HepG2 (cell line): ENCODE results near the gene VPS9D1. TPM values are rescaled to one million over a fixed set of nuclear protein-coding genes. Genes with fewer than 3 reads are reported as not detected.
A peak's percentile ranks its signal among the peaks of the same experiment; 100 is the strongest.

Experiments
- ARNTL ChIP-seq: sonication (generic); formaldehyde crosslinking; IDR thresholded peaks from 2 replicates; pipeline ENCODE4 v1.4.0; 2020; ENCODE audit warnings: mild to moderate bottlenecking, missing genetic modification reagents
- ATF6 ChIP-seq: sonication (generic); formaldehyde crosslinking; conservative IDR thresholded peaks from 2 replicates; pipeline ENCODE4 v1.4.0; 2020; ENCODE audit warnings: missing genetic modification reagents
- ATF7 ChIP-seq, 2 experiments: fragments of 450-650 bp in 1 of 2; sonication (generic) in 1 of 2; formaldehyde crosslinking in 1 of 2; IDR thresholded peaks; 2 replicates each; pipeline versions ENCODE4 v1.4.0 to v1.6.1; 2016 to 2020; ENCODE audit warnings: antibody characterized with exemption in 1 of 2, mild to moderate bottlenecking in 1 of 2, missing genetic modification reagents in 1 of 2
- ISL2 ChIP-seq: sonication (generic); formaldehyde crosslinking; IDR thresholded peaks from 2 replicates; pipeline ENCODE4 v1.5.0; 2020; ENCODE audit warnings: missing genetic modification reagents
- LRRFIP1 ChIP-seq: sonication (generic); formaldehyde crosslinking; conservative IDR thresholded peaks from 2 replicates; pipeline ENCODE4 v1.4.0; 2020; ENCODE audit warnings: missing genetic modification reagents
- NR2F6 ChIP-seq, 2 experiments: IDR thresholded peaks; 2 replicates each; pipeline ENCODE4 v1.6.1; 2016; ENCODE audit warnings: antibody characterized with exemption in 1 of 2, mild to moderate bottlenecking in 1 of 2
- RBFOX2 ChIP-seq: fragments of 200-400 bp; formaldehyde crosslinking; IDR thresholded peaks from 2 replicates; pipeline ENCODE4 v1.6.1; 2017; ENCODE audit warnings: low read depth, mild to moderate bottlenecking, low read length
- TRIM22 ChIP-seq: fragments of 450-650 bp; IDR thresholded peaks from 2 replicates; pipeline ENCODE4 v1.6.1; 2017
- TSC22D2 ChIP-seq: sonication (generic); formaldehyde crosslinking; IDR thresholded peaks from 2 replicates; pipeline ENCODE4 v1.5.1; 2020; ENCODE audit warnings: missing genetic modification reagents, mild to moderate bottlenecking, borderline replicate concordance
- ZBTB42 ChIP-seq: sonication (generic); formaldehyde crosslinking; IDR thresholded peaks from 2 replicates; pipeline ENCODE4 v1.5.0; 2020; ENCODE audit warnings: mild to moderate bottlenecking, missing genetic modification reagents
- ZNF207 ChIP-seq: fragments of 450-650 bp; IDR thresholded peaks from 2 replicates; pipeline ENCODE4 v1.6.1; 2016; ENCODE audit warnings: antibody characterized with exemption, borderline replicate concordance
- ZNF574 ChIP-seq: sonication (generic); formaldehyde crosslinking; IDR thresholded peaks from 2 replicates; pipeline ENCODE4 v1.4.0; 2020; ENCODE audit warnings: missing genetic modification reagents
- ZNF580 ChIP-seq: IDR thresholded peaks from 2 replicates; pipeline ENCODE4 v1.6.1; 2016; ENCODE audit warnings: low read depth, borderline replicate concordance
- ZNF691 ChIP-seq: sonication (generic); formaldehyde crosslinking; IDR thresholded peaks from 2 replicates; pipeline ENCODE4 v1.4.0; 2020; ENCODE audit warnings: missing genetic modification reagents, low read depth, mild to moderate bottlenecking, borderline replicate concordance
- ZNF709 ChIP-seq: sonication (generic); formaldehyde crosslinking; IDR thresholded peaks from 2 replicates; pipeline ENCODE4 v1.5.0; 2020; ENCODE audit warnings: mild to moderate bottlenecking, missing genetic modification reagents
- ZNF891 ChIP-seq: sonication (generic); formaldehyde crosslinking; IDR thresholded peaks from 2 replicates; pipeline ENCODE4 v1.5.0; 2020; ENCODE audit warnings: mild to moderate bottlenecking, missing genetic modification reagents
- ZSCAN20 ChIP-seq: sonication (generic); formaldehyde crosslinking; IDR thresholded peaks from 2 replicates; pipeline ENCODE4 v1.4.0; 2020; ENCODE audit warnings: missing genetic modification reagents, mild to moderate bottlenecking, borderline replicate concordance
- polyA plus RNA-seq, 8 experiments: library from polyadenylated mRNA; depleted of rRNA in 3 of 8; stranded (reverse) in 7 of 8; unstranded in 1 of 8; fragments of >200 nt; fragmentation: Illumina TruSeq in 4 of 8; extraction: Trizol in 4 of 8; gene quantifications; 2 replicates each; pipeline versions ENCODE4 v1.2.1 to v1.2.3, GENCODE V29; 2011 to 2016; ENCODE audit warnings: low read depth in 4 of 8, missing spikeins in 1 of 8, mixed read lengths in 1 of 8; ENCODE audit not compliant: insufficient read depth in 1 of 8
- total RNA-seq, 5 experiments: library from RNA; depleted of rRNA; stranded (reverse); fragments of >200 nt; fragmentation: Illumina TruSeq; extraction: Trizol; gene quantifications; 2 replicates each; pipeline ENCODE4 v1.2.3, GENCODE V29; 2016; ENCODE audit warnings: low read depth in 1 of 5

Gene VPS9D1
- total and polyA plus RNA-seq, 2 of the 13 experiments (the other 11 are each of a cell fraction or from before 2014, with no cell fraction given), result 10.1 to 13.2 TPM

GRCh38 chr16:89657442-89658220 is 63.1 kb downstream of the VPS9D1 start, which contains the start of the genes CHMP1A and SPATA33 (continued):
- TF ChIP-seq TRIM22 (no peak), ARNTL (no peak; the same call in 1 of the 2 replicates), TSC22D2 (CRISPR knock-in tag) (peak; percentile 62; the same call in 1 of the 2 replicates), ZNF580 (CRISPR knock-in tag) (peak; percentile 77; the same call in 1 of the 2 replicates), LRRFIP1 (CRISPR knock-in tag) (no peak), ZNF207 (no peak), ZNF691 (CRISPR knock-in tag) (peak; percentile 50; the same call in 1 of the 2 replicates), RBFOX2 (peak; percentile 95), ZBTB42 (CRISPR knock-in tag) (no peak), ISL2 (CRISPR knock-in tag) (peak; percentile 35), ATF7 (IDR thresholded peaks at IDR 0.05) (no peak), ATF7 (CRISPR knock-in tag; IDR thresholded peaks at IDR 0.05) (no peak), ZSCAN20 (CRISPR knock-in tag) (peak; percentile 14; the same call in 1 of the 2 replicates), NR2F6 (IDR thresholded peaks at IDR 0.05) (no peak), NR2F6 (CRISPR knock-in tag; IDR thresholded peaks at IDR 0.05) (peak; percentile 80), ZNF709 (CRISPR knock-in tag) (peak; percentile 66; the same call in 1 of the 2 replicates), ZNF574 (CRISPR knock-in tag) (peak; percentile 91), ATF6 (CRISPR knock-in tag) (no peak), ZNF891 (CRISPR knock-in tag) (no peak)
